T-helper 2 cell treated with Interferon-gamma antibody and Interleukin-4, amounts not matched to agents 5 μg/mL and 100 μg/mL, for 36 hours (primary cell): ENCODE measurements around the gene SRBD1.

Experiments used
- DNase-seq: peaks from one replicate; pipeline ENCODE4 v3.0.0; 2021; ENCODE audit warnings: low spot score
- H3K27ac Mint-ChIP-seq: one replicate; pipeline ENCODE4 v1.8.0; 2021; ENCODE audit warnings: mild to moderate bottlenecking, mixed read lengths
- H3K27me3 Mint-ChIP-seq: one replicate; pipeline ENCODE4 v1.8.0; 2021; ENCODE audit warnings: low read depth, mixed read lengths
- H3K36me3 Mint-ChIP-seq: one replicate; pipeline ENCODE4 v1.8.0; 2021; ENCODE audit warnings: low read depth, mixed read lengths
- H3K4me1 Mint-ChIP-seq: one replicate; pipeline ENCODE4 v1.8.0; 2021; ENCODE audit warnings: low read depth, mixed read lengths
- H3K4me3 Mint-ChIP-seq: one replicate; pipeline ENCODE4 v1.8.0; 2022; ENCODE audit warnings: mild to moderate bottlenecking, moderate library complexity, mixed read lengths
- H3K9me3 Mint-ChIP-seq: one replicate; pipeline ENCODE4 v1.8.0; 2021; ENCODE audit warnings: mixed read lengths

The SRBD1 gene

DNA sequence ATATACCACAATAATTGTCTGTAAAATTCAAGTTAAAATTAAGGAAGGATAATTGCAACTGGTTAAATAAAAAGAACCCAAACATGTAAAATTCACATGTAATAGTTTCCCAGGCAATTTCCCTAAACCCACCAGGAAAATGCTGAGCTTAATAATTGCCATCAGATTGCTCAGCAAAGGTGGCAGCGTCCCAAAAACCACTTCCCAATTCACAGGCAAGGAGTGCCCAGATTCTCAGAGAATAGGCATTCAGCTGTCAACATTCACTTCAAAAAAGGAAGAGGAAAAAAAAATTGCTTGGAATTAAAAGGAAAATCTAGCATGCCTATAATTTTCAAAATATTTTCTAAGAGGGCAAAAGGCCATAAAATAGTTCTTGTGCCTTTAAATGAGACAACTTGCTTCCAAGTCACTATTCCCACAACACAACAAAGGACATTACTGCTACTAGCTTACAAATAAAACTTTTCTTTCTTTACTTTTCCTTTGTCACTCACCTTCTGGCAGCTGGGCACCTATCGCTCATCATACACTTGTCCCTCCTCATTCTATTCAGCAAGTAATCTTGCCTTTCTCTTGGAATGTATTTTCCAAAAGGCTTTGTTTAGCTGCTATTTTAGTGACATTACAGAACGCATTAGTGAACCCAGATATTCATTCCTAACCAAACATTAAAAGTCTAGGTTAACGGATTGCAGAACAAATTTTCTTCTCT, 15.2 kb downstream of the SRBD1 start:
- Mint-ChIP-seq H3K4me1 (peaks cover 11% of the 10 kb centered on the region), H3K9me3 (no peaks in the 10 kb centered on the region), H3K4me3 (no peak overlapping the region), H3K27me3 (no peaks in the 10 kb centered on the region), H3K27ac (no peak overlapping the region), H3K36me3 (peaks cover 52% of the 10 kb centered on the region)
- DNase-seq, result no peak

DNA sequence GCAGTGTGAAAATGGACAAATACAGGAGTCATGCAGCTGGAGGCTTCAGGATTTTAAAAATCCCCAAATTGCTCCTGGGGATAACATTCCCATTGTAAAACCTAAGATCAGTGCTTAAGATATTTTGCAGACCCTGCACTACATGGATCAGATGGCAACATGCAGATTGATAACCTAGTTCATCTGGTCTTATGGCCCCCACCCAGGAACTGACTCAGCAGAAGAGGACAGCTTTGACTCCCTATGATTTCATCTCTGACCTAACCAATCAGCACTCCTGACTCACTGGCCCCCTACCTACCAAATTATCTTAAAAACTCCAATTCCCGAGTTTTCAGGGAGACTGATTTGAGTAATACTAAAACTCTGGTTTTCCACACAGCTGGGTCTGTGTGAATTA, 20.0 kb downstream of the SRBD1 start:
- no peaks in the 10 kb centered on the region for H3K9me3 Mint-ChIP-seq
- peaks cover 29% of the 10 kb centered on the region for H3K36me3 Mint-ChIP-seq
- H3K27me3 Mint-ChIP-seq, result no peaks in the 10 kb centered on the region
- H3K4me1 Mint-ChIP-seq, result peaks cover 21% of the 10 kb centered on the region
- H3K27ac Mint-ChIP-seq, result no peak overlapping the region
- H3K4me3 Mint-ChIP-seq, result no peak overlapping the region
- DNase-seq, result no peak

DNA sequence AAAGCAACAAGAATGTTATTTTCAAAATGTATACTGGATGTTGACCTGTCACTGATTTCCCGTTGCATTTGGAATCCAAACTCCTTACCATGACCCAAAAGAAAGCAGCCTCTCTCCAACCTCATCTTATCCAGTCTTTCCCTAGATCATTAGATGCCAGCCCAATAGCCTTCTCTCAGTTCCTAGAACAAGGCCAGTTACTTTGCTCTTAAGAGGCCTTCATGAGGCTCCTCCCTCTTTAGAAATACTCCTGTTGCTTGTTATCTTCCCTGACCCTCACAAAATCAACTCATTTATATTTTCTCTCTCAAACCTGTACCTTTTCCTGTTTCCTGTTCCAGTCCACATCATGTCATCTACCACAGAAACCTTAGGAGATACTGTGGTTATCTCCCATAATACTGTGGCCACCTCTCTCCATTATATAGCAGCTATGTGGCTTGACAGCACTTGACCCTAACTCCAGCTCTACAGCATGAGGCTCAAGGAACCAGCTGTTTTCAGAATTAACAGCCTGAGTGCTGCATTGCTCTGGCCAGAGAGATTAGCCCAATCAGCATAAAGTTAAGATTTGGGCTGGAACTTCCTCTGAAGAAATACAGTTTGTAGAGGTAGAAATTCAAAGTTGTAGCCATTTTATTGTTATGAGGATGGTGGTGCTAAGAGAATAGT, 22.8 kb downstream of the SRBD1 start:
- DNase-seq, result no peak
- H3K36me3 Mint-ChIP-seq, result peaks cover 22% of the 10 kb centered on the region
- no peaks in the 10 kb centered on the region for H3K9me3 Mint-ChIP-seq
- no peaks in the 10 kb centered on the region for H3K27me3 Mint-ChIP-seq
- peaks cover 18% of the 10 kb centered on the region for H3K4me1 Mint-ChIP-seq
- H3K4me3 Mint-ChIP-seq, result no peak overlapping the region
- peak overlapping the region; percentile 5 for H3K27ac Mint-ChIP-seq

DNA sequence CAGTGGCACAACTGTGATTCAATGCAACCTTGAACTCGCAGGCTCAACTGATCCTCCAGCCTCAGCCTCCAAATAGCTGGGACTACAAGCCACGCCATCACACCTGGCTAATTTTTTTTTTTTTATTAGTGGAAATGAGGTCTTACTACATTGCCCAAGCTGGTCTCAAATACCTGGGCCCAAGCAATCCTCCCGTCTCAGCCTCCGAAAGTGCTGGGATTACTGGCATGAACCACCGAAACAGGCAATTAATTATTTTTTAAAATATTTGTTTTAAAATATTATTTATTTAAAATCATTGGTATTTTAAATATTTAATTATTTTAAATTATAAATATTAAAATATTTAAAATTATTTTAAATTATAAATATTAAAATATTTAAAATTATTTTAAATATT, 24.5 kb downstream of the SRBD1 start:
- no peak overlapping the region for H3K4me3 Mint-ChIP-seq
- peaks cover 18% of the 10 kb centered on the region for H3K4me1 Mint-ChIP-seq
- DNase-seq, result no peak
- H3K27me3 Mint-ChIP-seq, result no peaks in the 10 kb centered on the region
- H3K36me3 Mint-ChIP-seq, result peaks cover 12% of the 10 kb centered on the region
- no peaks in the 10 kb centered on the region for H3K9me3 Mint-ChIP-seq
- no peak overlapping the region for H3K27ac Mint-ChIP-seq

DNA sequence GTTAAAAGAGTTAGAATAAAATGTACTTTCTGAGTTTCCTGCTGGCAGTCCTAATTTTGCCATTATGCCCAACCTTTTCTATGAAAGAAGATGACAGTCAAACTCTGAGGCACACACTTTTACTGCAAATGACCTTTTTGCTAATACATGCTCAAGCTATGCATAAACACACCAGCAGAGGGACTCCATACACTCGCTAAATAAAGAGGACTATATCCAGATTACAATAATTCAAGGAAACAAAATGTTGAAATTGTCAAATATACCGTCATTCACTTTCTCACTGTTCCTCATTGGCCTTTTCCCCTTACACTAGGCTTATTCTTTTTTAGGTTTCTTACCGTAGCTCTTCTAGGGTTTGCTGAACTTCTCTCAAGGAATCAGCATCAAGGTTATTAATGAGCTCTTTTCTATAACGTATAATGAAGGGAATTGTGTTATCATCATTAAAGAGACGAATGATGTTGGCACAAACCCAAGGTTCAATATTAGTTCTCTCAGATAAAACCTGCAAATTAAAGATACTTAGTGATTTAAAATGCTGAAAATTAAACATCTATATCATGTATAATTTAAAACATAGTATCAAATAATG, 25.7 kb downstream of the SRBD1 start:
- H3K4me1 Mint-ChIP-seq, result peaks cover 13% of the 10 kb centered on the region
- no peak overlapping the region for H3K4me3 Mint-ChIP-seq
- peaks cover 10% of the 10 kb centered on the region for H3K36me3 Mint-ChIP-seq
- no peaks in the 10 kb centered on the region for H3K27me3 Mint-ChIP-seq
- DNase-seq, result no peak
- H3K27ac Mint-ChIP-seq, result no peak overlapping the region
- no peaks in the 10 kb centered on the region for H3K9me3 Mint-ChIP-seq

DNA sequence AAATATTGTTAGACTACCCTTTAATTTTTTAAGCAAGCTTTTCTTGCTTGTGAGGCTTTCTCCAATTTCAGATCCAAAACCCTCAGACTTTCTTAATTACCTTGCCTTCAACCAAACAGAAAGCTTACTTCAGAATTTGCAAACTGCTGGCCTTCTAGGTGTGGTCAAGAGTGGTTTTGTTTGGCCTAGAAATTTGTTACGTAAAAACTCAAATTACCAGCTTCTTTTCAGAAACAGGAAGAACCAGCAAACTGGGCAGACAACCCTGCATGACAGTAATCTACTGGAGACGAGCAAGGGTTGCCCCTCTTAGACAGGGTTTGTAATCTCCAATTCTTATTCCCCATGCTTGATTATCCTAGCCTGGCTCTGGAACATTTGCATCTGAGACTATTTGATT, 27.1 kb downstream of the SRBD1 start:
- Mint-ChIP-seq H3K4me3 (no peak overlapping the region), H3K27me3 (no peaks in the 10 kb centered on the region), H3K27ac (no peak overlapping the region), H3K36me3 (peaks cover 5% of the 10 kb centered on the region), H3K9me3 (no peaks in the 10 kb centered on the region), H3K4me1 (peaks cover 13% of the 10 kb centered on the region)
- DNase-seq, result no peak

DNA sequence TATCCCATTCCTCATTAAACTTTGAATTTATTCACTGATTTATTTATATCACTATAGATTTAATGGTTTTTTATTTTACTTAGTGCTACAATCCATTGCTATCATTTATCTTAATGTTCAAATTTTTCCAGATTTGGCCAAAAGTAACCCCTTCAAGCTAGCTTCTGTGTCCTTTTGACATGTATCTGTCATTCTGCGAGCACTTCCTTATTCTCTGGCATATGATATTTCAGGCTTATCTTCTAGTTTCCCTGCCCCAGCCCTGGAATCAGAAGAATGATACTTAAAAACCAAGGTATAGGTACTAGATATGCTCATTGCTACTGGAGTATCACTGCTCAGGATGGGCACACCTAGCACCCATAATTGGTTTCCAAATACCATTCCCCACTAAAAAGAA, 28.5 kb downstream of the SRBD1 start:
- no peak overlapping the region for H3K4me3 Mint-ChIP-seq
- H3K9me3 Mint-ChIP-seq, result no peaks in the 10 kb centered on the region
- H3K27ac Mint-ChIP-seq, result no peak overlapping the region
- H3K36me3 Mint-ChIP-seq, result peaks cover 10% of the 10 kb centered on the region
- H3K27me3 Mint-ChIP-seq, result no peaks in the 10 kb centered on the region
- H3K4me1 Mint-ChIP-seq, result peaks cover 4% of the 10 kb centered on the region
- DNase-seq, result no peak

DNA sequence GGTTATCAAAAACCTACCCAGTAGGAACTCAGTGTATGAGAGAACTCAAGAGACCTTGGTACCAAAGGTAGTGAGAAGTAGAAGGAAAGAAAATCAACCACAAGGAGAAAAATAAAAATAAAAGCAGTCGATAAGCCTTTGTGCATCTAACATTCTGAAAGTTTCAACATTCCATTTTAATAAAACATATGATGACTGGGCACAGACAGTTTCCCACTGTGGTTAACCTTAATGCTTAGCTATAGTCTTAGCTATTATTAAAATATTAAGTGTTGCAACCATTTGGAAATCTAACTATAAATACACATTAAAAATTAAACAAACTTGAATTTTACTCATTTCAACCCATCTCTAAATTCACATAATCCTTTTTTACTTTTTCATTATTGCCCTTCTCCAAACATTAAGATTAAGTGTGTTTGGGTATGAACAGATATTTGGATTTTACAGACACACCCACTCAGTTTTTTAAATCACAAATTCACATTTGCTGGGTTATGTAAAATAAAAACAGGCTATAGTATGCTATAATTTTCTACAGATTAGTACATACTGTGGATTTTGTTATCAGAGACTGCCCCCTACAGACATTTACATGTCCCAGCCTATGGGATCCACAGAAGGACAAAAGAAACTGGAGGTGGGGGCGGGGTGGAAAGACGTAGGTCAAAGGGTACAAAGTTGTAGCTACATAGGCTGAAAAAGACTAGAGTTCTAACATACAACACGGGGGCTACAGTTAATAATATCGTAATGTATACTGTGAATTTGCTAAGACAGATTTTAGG, 32.8 kb downstream of the SRBD1 start:
- no peak for DNase-seq
- H3K4me1 Mint-ChIP-seq, result peaks cover 6% of the 10 kb centered on the region
- peaks cover 16% of the 10 kb centered on the region for H3K36me3 Mint-ChIP-seq
- peak overlapping the region; percentile 56 for H3K27ac Mint-ChIP-seq
- no peaks in the 10 kb centered on the region for H3K9me3 Mint-ChIP-seq
- no peaks in the 10 kb centered on the region for H3K27me3 Mint-ChIP-seq
- no peak overlapping the region for H3K4me3 Mint-ChIP-seq

DNA sequence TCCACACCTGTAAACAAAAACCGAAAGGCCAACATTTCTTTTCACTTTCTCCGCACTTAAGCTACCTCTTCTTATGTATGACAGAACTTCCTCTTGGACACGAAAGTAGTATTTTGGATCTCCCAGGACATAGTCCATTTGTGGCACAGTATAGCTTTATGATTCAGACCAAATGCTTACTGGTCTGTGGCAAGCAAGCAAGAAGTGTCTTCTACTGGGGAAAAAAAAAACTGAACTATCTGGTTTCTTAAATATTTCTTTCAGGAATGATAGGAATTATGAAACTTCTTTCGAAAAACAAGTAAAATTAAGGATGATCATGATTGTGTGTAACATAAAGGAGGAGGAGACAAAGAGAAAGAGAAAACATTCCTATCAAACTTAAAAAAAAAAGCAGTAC, 33.6 kb downstream of the SRBD1 start:
- peaks cover 6% of the 10 kb centered on the region for H3K4me1 Mint-ChIP-seq
- H3K4me3 Mint-ChIP-seq, result no peak overlapping the region
- no peaks in the 10 kb centered on the region for H3K27me3 Mint-ChIP-seq
- H3K27ac Mint-ChIP-seq, result no peak overlapping the region
- H3K9me3 Mint-ChIP-seq, result no peaks in the 10 kb centered on the region
- no peak for DNase-seq
- peaks cover 20% of the 10 kb centered on the region for H3K36me3 Mint-ChIP-seq

DNA sequence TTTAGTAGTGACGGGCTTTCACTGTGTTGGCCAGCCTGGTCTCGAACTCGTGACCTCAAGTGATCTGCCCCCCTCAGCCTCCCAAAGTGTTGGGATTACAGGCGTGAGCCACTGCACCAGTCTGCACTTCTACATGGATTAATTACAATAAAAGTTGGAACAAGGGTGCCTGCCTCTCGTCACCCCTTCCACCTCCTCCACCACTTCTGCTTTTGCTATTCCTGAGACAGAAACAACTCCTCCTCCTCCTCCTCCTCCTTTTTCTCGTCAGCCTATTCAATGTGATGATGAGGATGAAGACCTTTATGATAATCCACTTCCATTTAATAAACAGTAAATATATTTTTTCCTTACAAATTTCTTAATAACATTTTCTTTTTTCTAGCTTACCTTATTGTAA, 35.2 kb downstream of the SRBD1 start:
- peaks cover 9% of the 10 kb centered on the region for H3K4me1 Mint-ChIP-seq
- no peaks in the 10 kb centered on the region for H3K9me3 Mint-ChIP-seq
- DNase-seq, result no peak
- no peaks in the 10 kb centered on the region for H3K27me3 Mint-ChIP-seq
- H3K36me3 Mint-ChIP-seq, result peaks cover 28% of the 10 kb centered on the region
- no peak overlapping the region for H3K4me3 Mint-ChIP-seq
- no peak overlapping the region for H3K27ac Mint-ChIP-seq

DNA sequence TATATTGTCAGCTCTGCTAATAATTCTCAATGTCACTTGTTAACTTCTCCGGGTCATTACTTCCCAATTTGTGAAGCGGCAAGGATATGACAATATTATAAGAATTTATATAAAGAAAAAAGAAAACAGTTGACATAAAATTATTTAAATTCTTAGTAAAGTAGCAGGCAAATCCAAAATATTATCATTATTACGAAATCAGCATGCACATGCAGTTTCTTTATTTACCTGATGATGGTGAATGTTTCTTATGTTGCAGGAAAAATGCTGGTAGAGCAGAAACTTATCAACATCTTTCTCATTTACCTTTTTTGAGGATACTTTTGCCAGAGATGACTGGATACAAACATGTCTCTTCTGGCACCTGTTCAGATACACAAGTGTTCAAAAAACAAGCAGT, 38.1 kb downstream of the SRBD1 start:
- Mint-ChIP-seq H3K9me3 (no peaks in the 10 kb centered on the region), H3K4me1 (peaks cover 12% of the 10 kb centered on the region), H3K27me3 (no peaks in the 10 kb centered on the region), H3K4me3 (no peak overlapping the region), H3K27ac (no peak overlapping the region), H3K36me3 (peaks cover 41% of the 10 kb centered on the region)
- no peak for DNase-seq

DNA sequence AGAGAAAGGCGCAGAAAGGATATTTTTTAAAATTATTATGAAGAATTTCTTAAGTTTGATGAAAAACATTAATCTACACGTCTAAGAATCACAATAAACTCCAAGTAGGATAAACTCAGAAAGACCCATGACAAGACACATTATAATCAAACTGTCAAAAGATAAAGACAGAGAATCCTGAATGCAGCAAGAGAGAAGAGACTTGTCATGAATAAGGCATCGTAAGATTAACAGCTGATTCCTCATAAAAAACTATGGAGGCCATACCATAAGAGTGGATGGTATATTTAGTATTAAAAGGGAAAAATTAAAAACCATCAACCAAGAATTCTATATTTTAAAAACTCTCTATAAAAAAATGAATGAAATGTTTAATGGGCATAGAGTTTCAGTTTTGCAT, 39.1 kb downstream of the SRBD1 start:
- DNase-seq, result no peak
- H3K4me3 Mint-ChIP-seq, result no peak overlapping the region
- no peaks in the 10 kb centered on the region for H3K27me3 Mint-ChIP-seq
- H3K4me1 Mint-ChIP-seq, result peaks cover 15% of the 10 kb centered on the region
- H3K27ac Mint-ChIP-seq, result no peak overlapping the region
- H3K36me3 Mint-ChIP-seq, result peaks cover 37% of the 10 kb centered on the region
- no peaks in the 10 kb centered on the region for H3K9me3 Mint-ChIP-seq

DNA sequence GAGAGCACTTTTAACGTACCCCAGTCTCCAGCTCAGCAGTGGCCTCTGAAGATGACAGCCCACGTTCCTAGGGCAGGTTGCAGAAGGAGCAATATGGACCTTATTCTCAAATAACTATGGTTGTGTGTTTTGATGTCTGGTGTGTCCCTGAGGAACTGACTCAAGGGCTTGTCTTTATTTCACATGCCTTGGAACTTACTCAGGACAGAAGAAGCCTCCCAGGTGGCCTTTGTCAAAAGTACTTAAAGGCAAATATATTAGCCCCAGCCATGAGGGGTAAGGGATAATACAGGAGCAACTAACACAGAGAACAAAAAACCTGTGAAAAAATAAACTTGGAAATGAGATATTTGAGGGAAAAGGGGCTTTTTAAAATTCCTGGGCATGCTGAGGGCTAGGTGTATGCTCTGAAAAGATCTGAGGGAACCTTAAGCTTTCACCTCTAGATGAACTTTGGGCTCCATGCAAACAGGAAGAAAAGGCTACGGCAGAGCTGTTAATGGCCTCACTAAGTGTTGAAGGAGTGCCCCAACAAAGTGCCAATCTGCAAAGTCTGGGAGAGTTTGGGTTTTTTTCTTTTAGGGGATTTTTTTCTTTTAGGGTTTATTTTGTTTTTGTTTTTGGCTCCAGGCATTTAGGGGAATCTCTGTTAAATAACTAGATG, 40.3 kb downstream of the SRBD1 start:
- Mint-ChIP-seq H3K9me3 (no peaks in the 10 kb centered on the region), H3K27me3 (no peaks in the 10 kb centered on the region), H3K4me3 (no peak overlapping the region), H3K36me3 (peaks cover 37% of the 10 kb centered on the region), H3K27ac (no peak overlapping the region), H3K4me1 (peaks cover 16% of the 10 kb centered on the region)
- DNase-seq, result no peak
